Colonic mucosa (tissue), 4 donors: ENCODE data around the gene ASIP. TPM values are rescaled to one million over a fixed set of nuclear protein-coding genes. Genes with fewer than 3 reads are reported as not detected.
"Not testable (repeated sequence)": the region's sequence is repeated elsewhere in the genome, so short reads cannot be mapped to it uniquely, and the experiment has no call there.

Source experiments
- DNase-seq: peaks from one replicate; pipeline ENCODE4 v3.0.0-alpha.2; 2020
- H3K27ac ChIP-seq: fragments of 200-600 bp; one replicate; pipeline ENCODE4 v1.8.0; 2021
- H3K27me3 ChIP-seq: fragments of 200-600 bp; one replicate; pipeline ENCODE4 v1.8.0; 2021
- H3K36me3 ChIP-seq: fragments of 200-600 bp; one replicate; pipeline ENCODE4 v1.8.0; 2021
- H3K4me1 ChIP-seq: fragments of 200-600 bp; one replicate; pipeline ENCODE4 v1.8.0; 2021; ENCODE audit warnings: mild to moderate bottlenecking
- H3K4me3 ChIP-seq: fragments of 200-600 bp; one replicate; pipeline ENCODE4 v1.8.0; 2021
- H3K9ac ChIP-seq, 2 donors: one replicate each; pipeline ENCODE4 v1.7.0; 2013; ENCODE audit warnings: control low read depth in 2 of 2, low read depth in 2 of 2, low read length in 2 of 2
- H3K9me3 ChIP-seq: fragments of 200-600 bp; one replicate; pipeline ENCODE4 v1.8.0; 2021
- CTCF ChIP-seq: fragments of 200-600 bp; IDR thresholded peaks from one replicate; pipeline ENCODE4 v1.8.0; 2022; ENCODE audit warnings: antibody characterized with exemption, mild to moderate bottlenecking
- intact Hi-C: fragments of 100-400 bp; cut with DNase I; formaldehyde crosslinking; loops from one replicate; pipeline ENCODE4 v1.14.1; 2022
- total RNA-seq, 2 donors: library from RNA; stranded (reverse); fragmentation: NEBNext Ultra II Directional in 1 of 2; extraction: Animal tissue kit (Norgen Biotek cat#: 25700) in 1 of 2; gene quantifications; one replicate each; pipeline ENCODE4 v1.2.1, GENCODE V29; 2021
- donor health status: healthy.
- donor health status: DM: no; HTN: no; CAD: no.
- donor health status: DM: no; HTN: no; CAD: no.

ASIP gene
- total RNA-seq, 2 donors from 2014 or later = not detected

GRCh38 chr20:34216382-34216742, 24.9 kb upstream of the ASIP start:
- peak overlapping the region; percentile 49 for H3K4me3 ChIP-seq
- H3K9ac ChIP-seq = no peak overlapping the region

GRCh38 chr20:34220561-34220960, 20.7 kb upstream of the ASIP start:
- no peak overlapping the region for H3K9ac ChIP-seq
- no peaks in the 10 kb centered on the region for H3K27me3 ChIP-seq
- no peaks in the 10 kb centered on the region for H3K36me3 ChIP-seq
- H3K9me3 ChIP-seq = no peaks in the 10 kb centered on the region
- intact Hi-C loops = no loop called here
- no peak overlapping the region for H3K27ac ChIP-seq
- no peak for TF ChIP-seq CTCF
- H3K4me3 ChIP-seq = no peak overlapping the region
- no peaks in the 10 kb centered on the region for H3K4me1 ChIP-seq
- no peak for DNase-seq

More at GRCh38 chr20:34216382-34216742, 24.9 kb upstream of the ASIP start:
- no peak for DNase-seq
- Histone ChIP-seq H3K36me3 (no peaks in the 10 kb centered on the region), H3K4me1 (no peaks in the 10 kb centered on the region), H3K27me3 (no peaks in the 10 kb centered on the region), H3K27ac (no peak overlapping the region), H3K9me3 (no peaks in the 10 kb centered on the region)
- no peak for TF ChIP-seq CTCF
- intact Hi-C loops = no loop called here

- Histone ChIP-seq H3K9ac (no peak overlapping the region), H3K4me3 (no peak overlapping the region), H3K36me3 (no peaks in the 10 kb centered on the region), H3K27me3 (no peaks in the 10 kb centered on the region), H3K9me3 (no peaks in the 10 kb centered on the region), H3K4me1 (no peaks in the 10 kb centered on the region), H3K27ac (no peak overlapping the region)
- TF ChIP-seq CTCF = no peak
- intact Hi-C loops = no loop called here
- no peak for DNase-seq
Measured at GRCh38 chr20:34222208-34222607, 19.0 kb upstream of the ASIP start.

GRCh38 chr20:34224251-34224650, 17.0 kb upstream of the ASIP start:
- H3K27ac ChIP-seq = not testable (repeated sequence)

GRCh38 chr20:34231634-34232033, 9.6 kb upstream of the ASIP start:
- Histone ChIP-seq H3K9me3 (no peaks in the 10 kb centered on the region), H3K9ac (no peak overlapping the region), H3K36me3 (no peaks in the 10 kb centered on the region), H3K27ac (no peak overlapping the region), H3K4me3 (no peak overlapping the region), H3K27me3 (no peaks in the 10 kb centered on the region), H3K4me1 (no peaks in the 10 kb centered on the region)
- intact Hi-C loops = no loop called here
- DNase-seq = no peak
- no peak for TF ChIP-seq CTCF

More at GRCh38 chr20:34224251-34224650, 17.0 kb upstream of the ASIP start:
- H3K4me3 ChIP-seq, intact Hi-C loops, H3K9ac ChIP-seq, H3K4me1 ChIP-seq, DNase-seq, H3K27me3 ChIP-seq, H3K36me3 ChIP-seq, H3K9me3 ChIP-seq: not testable (repeated sequence)

GRCh38 chr20:34232494-34233087, 8.6 kb upstream of the ASIP start:
- H3K9me3 ChIP-seq = no peaks in the 10 kb centered on the region
- no peaks in the 10 kb centered on the region for H3K36me3 ChIP-seq
- intact Hi-C loops = no loop called here
- H3K9ac ChIP-seq = no peak overlapping the region
- H3K27me3 ChIP-seq = no peaks in the 10 kb centered on the region
- TF ChIP-seq CTCF = no peak
- H3K27ac ChIP-seq = no peak overlapping the region
- no peak for DNase-seq
- no peak overlapping the region for H3K4me3 ChIP-seq
- H3K4me1 ChIP-seq = no peaks in the 10 kb centered on the region
